Brain pericyte (primary cell): ENCODE measurements around the gene KDM6B.
"Not testable (repeated sequence)": the region's sequence is repeated elsewhere in the genome, so short reads cannot be mapped to it uniquely, and the experiment has no call there.

Experiments used
- DNase-seq: peaks from one replicate; pipeline ENCODE4 v3.0.0-alpha.2; 2012; ENCODE audit warnings: low read depth, low spot score

Gene KDM6B

GRCh38 chr17:7833795-7834541, at the start of gene KDM6B:
Gene KDM6B (plus strand): TSS chr17:7834217. CDS start chr17:7845555, 11,338 bp downstream.
- DNase-seq, result peak; percentile 68

- DNase-seq, result no peak
These were observed 47.2 kb upstream of the KDM6B start for GRCh38 chr17:7786866-7787265.

GRCh38 chr17:7789131-7789530, 44.9 kb upstream of the KDM6B start:
- no peak for DNase-seq

GRCh38 chr17:7790150-7790549, 43.9 kb upstream of the KDM6B start:
- DNase-seq, result no peak

- DNase-seq, result no peak
These were observed 41.4 kb upstream of the KDM6B start for GRCh38 chr17:7792611-7793010.

- DNase-seq, result no peak
These were observed 39.8 kb upstream of the KDM6B start for GRCh38 chr17:7794075-7794663.

GRCh38 chr17:7797976-7798375, 36.0 kb upstream of the KDM6B start:
- DNase-seq, result no peak

GRCh38 chr17:7798839-7799238, 35.2 kb upstream of the KDM6B start:
- DNase-seq, result no peak

- no peak for DNase-seq
These were observed 30.0 kb upstream of the KDM6B start for GRCh38 chr17:7803981-7804380.

GRCh38 chr17:7806587-7806986, 27.4 kb upstream of the KDM6B start:
- no peak for DNase-seq

GRCh38 chr17:7807206-7807605, 26.8 kb upstream of the KDM6B start:
- DNase-seq, result no peak

GRCh38 chr17:7809086-7809790, 24.8 kb upstream of the KDM6B start:
- no peak for DNase-seq

- not testable (repeated sequence) for DNase-seq
These were observed 24.1 kb upstream of the KDM6B start for GRCh38 chr17:7809791-7810343.

GRCh38 chr17:7811251-7811650, 22.8 kb upstream of the KDM6B start:
- no peak for DNase-seq

- DNase-seq, result no peak
These were observed 19.0 kb upstream of the KDM6B start for GRCh38 chr17:7814969-7815368.

- no peak for DNase-seq
These were observed 16.9 kb upstream of the KDM6B start for GRCh38 chr17:7816926-7817642.

- DNase-seq, result no peak
These were observed 16.4 kb upstream of the KDM6B start for GRCh38 chr17:7817643-7817964.

GRCh38 chr17:7818026-7818425, 16.0 kb upstream of the KDM6B start:
- DNase-seq, result no peak

- no peak for DNase-seq
These were observed 15.0 kb upstream of the KDM6B start for GRCh38 chr17:7818746-7819645.

- DNase-seq, result no peak
These were observed 13.8 kb upstream of the KDM6B start for GRCh38 chr17:7820231-7820630.

- no peak for DNase-seq
These were observed 11.9 kb upstream of the KDM6B start for GRCh38 chr17:7822126-7822525.
